ENCODE measurements around the gene SMPD4.
"Not testable (repeated sequence)": the region's sequence is repeated elsewhere in the genome, so short reads cannot be mapped to it uniquely, and the experiment has no call there.

SMPD4 gene

GRCh38 chr2:130190237-130190636 lies 8.8 kb upstream of the SMPD4 start:
- no peak for FAIRE-seq
- no peak for TF ChIP-seq POLR2A (IDR thresholded peaks at IDR 0.05; ENCODE audit: low read depth, low read length)
- no peak for DNase-seq (ENCODE audit: insufficient read length, low spot score)

GRCh38 chr2:130188958-130189357 lies 7.6 kb upstream of the SMPD4 start:
- not testable (repeated sequence) for DNase-seq (ENCODE audit: insufficient read length, low spot score); FAIRE-seq

GRCh38 chr2:130187859-130188792 lies 6.7 kb upstream of the SMPD4 start:
- not testable (repeated sequence) for DNase-seq (ENCODE audit: insufficient read length, low spot score); FAIRE-seq

- no peak for TF ChIP-seq POLR2A (IDR thresholded peaks at IDR 0.05; ENCODE audit: low read depth, low read length)
- no peak for DNase-seq (ENCODE audit: insufficient read length, low spot score)
- FAIRE-seq: no peak
Measured at GRCh38 chr2:130187268-130187667, 5.9 kb upstream of the SMPD4 start.

- FAIRE-seq (no peak), DNase-seq (ENCODE audit: insufficient read length, low spot score) (no peak)
- TF ChIP-seq POLR2A (IDR thresholded peaks at IDR 0.05; ENCODE audit: low read depth, low read length): no peak
Measured at GRCh38 chr2:130186391-130186790, 5.0 kb upstream of the SMPD4 start.

- FAIRE-seq (no peak), DNase-seq (ENCODE audit: insufficient read length, low spot score) (no peak)
- TF ChIP-seq POLR2A (IDR thresholded peaks at IDR 0.05; ENCODE audit: low read depth, low read length): no peak
Measured at GRCh38 chr2:130185896-130186295, 4.5 kb upstream of the SMPD4 start.

- TF ChIP-seq POLR2A (IDR thresholded peaks at IDR 0.05; ENCODE audit: low read depth, low read length): no peak
- FAIRE-seq: no peak
Measured at GRCh38 chr2:130185436-130185835, 4.0 kb upstream of the SMPD4 start.

GRCh38 chr2:130183512-130184373 lies 2.3 kb upstream of the SMPD4 start:
- no peak for TF ChIP-seq POLR2A (IDR thresholded peaks at IDR 0.05; ENCODE audit: low read depth, low read length)
- no peak for FAIRE-seq
- DNase-seq (ENCODE audit: insufficient read length, low spot score): no peak

More at GRCh38 chr2:130185436-130185835, 4.0 kb upstream of the SMPD4 start:
- DNase-seq (ENCODE audit: insufficient read length, low spot score): no peak

- FAIRE-seq; DNase-seq (ENCODE audit: insufficient read length, low spot score): not testable (repeated sequence)
Measured at GRCh38 chr2:130182826-130183511, 1.6 kb upstream of the SMPD4 start.

GRCh38 chr2:130181880-130182682 lies 679 bp upstream of the SMPD4 start, which contains the start of gene MZT2B:
Gene MZT2B, plus strand, starts transcription at chr2:130182262. Its CDS starts 21 bp downstream, at chr2:130182283.
- peak; percentile 91 for DNase-seq (ENCODE audit: insufficient read length, low spot score)
- not testable (repeated sequence) for FAIRE-seq

- not testable (repeated sequence) for DNase-seq (ENCODE audit: insufficient read length, low spot score); FAIRE-seq
Measured at GRCh38 chr2:130180404-130181324, 738 bp downstream of the SMPD4 start.

GRCh38 chr2:130174866-130175265 lies 6.5 kb downstream of the SMPD4 start:
- not testable (repeated sequence) for FAIRE-seq; DNase-seq (ENCODE audit: insufficient read length, low spot score)

Data from H54 (cell line).